ENCODE results near the gene PLXNA4.

- TF ChIP-seq CTCF (IDR thresholded peaks at IDR 0.05; ENCODE audit: low read length), result no peak
- TF ChIP-seq EZH2 (IDR thresholded peaks at IDR 0.05; ENCODE audit: borderline replicate concordance, low read length), result no peak
These were observed 147.9 kb downstream of the PLXNA4 start for GRCh38 chr7:132428247-132428919.
